NT2/D1 (cell line): ENCODE data around the gene FBXL7.

Experiments
- DNase-seq: peaks from one replicate; pipeline ENCODE4 v3.0.0-alpha.2; 2011; ENCODE audit warnings: low read depth, low spot score
- H3K27me3 ChIP-seq: 2 replicates; pipeline ENCODE4 v1.6.0; 2011; ENCODE audit warnings: mild to moderate bottlenecking; ENCODE audit not compliant: insufficient read length, insufficient read depth
- H3K36me3 ChIP-seq: 2 replicates; pipeline ENCODE4 v1.6.1; 2011; ENCODE audit warnings: mild to moderate bottlenecking, low read length, mixed read lengths; ENCODE audit not compliant: insufficient read depth, insufficient read length
- H3K4me1 ChIP-seq: 2 replicates; pipeline ENCODE4 v1.5.1; 2011; ENCODE audit not compliant: insufficient read depth, insufficient read length
- H3K4me3 ChIP-seq: 2 replicates; pipeline ENCODE4 v1.5.1; 2011; ENCODE audit warnings: low read depth; ENCODE audit not compliant: insufficient read length
- H3K9ac ChIP-seq: 2 replicates; pipeline ENCODE4 v1.6.0; 2011; ENCODE audit warnings: low read depth; ENCODE audit not compliant: insufficient read length
- H3K9me3 ChIP-seq: 2 replicates; pipeline ENCODE4 v1.5.1; 2011; ENCODE audit warnings: mild to moderate bottlenecking, low read length; ENCODE audit not compliant: insufficient read depth
- SUZ12 ChIP-seq: IDR thresholded peaks from 2 replicates; pipeline ENCODE4 v1.6.1; 2011; ENCODE audit not compliant: insufficient read length, insufficient read depth; ENCODE audit errors: extremely low read depth
- YY1 ChIP-seq: IDR thresholded peaks from 2 replicates; pipeline ENCODE4 v1.6.1; 2011; ENCODE audit not compliant: insufficient read length, insufficient read depth
- ZNF274 ChIP-seq: IDR thresholded peaks from 2 replicates; pipeline ENCODE4 v1.6.1; 2011; ENCODE audit warnings: mild to moderate bottlenecking, low read depth, low read length

The FBXL7 gene

DNA sequence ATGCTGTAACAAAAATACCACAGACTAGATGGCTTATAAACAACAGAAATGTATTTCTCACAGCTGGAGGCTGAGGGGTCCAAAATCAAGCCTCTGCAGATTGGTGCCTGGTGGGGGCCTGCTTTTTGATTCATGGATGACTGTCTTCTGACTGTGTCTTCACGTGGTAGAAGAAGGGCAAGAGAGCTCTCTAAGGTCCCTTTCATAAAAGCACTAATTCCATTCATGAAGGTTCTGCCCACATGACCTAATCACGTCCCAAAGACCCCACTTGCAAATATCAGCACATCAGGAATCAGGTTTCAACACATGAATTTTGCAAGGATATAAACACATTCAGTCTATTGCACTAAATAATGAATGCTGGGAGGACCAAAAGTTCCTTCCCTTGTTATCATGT lies 401.2 kb downstream of the FBXL7 start:
- Histone ChIP-seq H3K9ac (no peak overlapping the region), H3K27me3 (no peaks in the 10 kb centered on the region), H3K4me1 (no peaks in the 10 kb centered on the region), H3K36me3 (no peaks in the 10 kb centered on the region), H3K4me3 (no peak overlapping the region), H3K9me3 (no peaks in the 10 kb centered on the region)
- TF ChIP-seq YY1: no peak
- DNase-seq: no peak

DNA sequence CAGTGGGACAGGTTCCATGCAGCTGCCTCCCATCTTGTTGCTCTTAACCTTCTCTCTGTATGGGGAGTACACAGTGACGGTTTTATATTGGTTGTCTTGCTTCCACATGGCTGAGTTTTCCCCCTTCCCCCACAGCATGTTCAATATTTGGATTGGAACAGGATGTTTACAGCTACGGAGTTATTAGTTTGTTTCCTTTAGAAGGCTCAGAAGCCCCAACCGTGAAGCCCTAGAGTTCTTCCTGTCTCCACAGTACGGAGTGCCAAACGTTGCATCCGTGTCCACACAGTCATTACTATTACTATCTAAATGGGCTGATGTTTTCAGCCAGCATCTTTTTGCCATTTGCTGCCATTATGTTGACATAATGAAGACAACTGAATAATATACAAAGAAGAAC lies 402.1 kb downstream of the FBXL7 start:
- H3K9me3 ChIP-seq: no peaks in the 10 kb centered on the region
- no peak for DNase-seq
- H3K4me3 ChIP-seq: no peak overlapping the region
- H3K36me3 ChIP-seq: no peaks in the 10 kb centered on the region
- TF ChIP-seq SUZ12: no peak
- TF ChIP-seq YY1: no peak
- TF ChIP-seq ZNF274: no peak
- H3K27me3 ChIP-seq: no peaks in the 10 kb centered on the region
- H3K9ac ChIP-seq: no peak overlapping the region
- no peaks in the 10 kb centered on the region for H3K4me1 ChIP-seq

DNA sequence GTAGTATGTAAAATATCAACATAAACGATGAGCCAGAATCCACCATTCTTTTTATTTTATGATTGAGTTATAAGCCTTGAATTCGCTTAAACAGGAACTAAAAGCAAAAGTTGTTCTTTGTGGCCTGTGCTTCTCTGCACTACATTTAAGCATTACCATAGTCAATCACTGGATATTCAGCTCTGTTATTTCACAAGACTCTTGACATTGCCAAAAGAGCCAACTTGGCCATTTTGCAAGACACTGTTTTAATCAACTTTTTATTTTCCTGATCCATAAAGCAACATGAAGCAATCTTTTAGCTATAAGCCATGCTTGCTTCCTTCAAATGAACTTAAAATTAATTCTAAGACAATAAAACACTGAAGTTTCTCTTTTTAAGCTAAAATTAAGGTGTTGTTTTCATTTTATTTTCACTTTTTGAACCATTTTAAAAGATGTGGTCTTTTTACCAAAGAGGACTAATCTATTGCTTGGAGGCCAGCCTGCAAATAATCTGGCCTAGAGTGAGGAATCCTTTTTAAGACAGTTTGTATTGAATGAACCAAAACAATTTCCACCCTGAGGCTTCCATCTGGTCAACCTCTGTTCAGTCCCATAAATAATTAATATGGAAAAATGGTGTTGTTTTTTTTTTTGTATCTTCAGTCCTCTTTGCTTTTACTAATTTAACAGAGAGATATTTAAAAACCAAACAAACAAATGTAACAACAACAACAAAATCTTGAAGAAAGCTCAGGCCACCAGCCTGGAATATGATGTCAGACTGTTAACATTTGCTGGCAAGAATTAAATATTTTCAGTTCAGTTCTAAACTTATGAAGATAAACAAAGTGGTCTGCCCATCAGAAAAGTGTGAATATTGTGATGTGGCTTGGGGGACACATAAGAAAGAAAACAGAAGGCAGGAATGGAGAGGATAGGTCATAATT lies 405.2 kb downstream of the FBXL7 start:
- Histone ChIP-seq H3K4me3 (no peak overlapping the region), H3K36me3 (no peaks in the 10 kb centered on the region), H3K9ac (no peak overlapping the region), H3K9me3 (no peaks in the 10 kb centered on the region), H3K27me3 (no peaks in the 10 kb centered on the region), H3K4me1 (no peaks in the 10 kb centered on the region)
- no peak for DNase-seq
- no peak for TF ChIP-seq ZNF274
- TF ChIP-seq SUZ12: no peak
- no peak for TF ChIP-seq YY1

DNA sequence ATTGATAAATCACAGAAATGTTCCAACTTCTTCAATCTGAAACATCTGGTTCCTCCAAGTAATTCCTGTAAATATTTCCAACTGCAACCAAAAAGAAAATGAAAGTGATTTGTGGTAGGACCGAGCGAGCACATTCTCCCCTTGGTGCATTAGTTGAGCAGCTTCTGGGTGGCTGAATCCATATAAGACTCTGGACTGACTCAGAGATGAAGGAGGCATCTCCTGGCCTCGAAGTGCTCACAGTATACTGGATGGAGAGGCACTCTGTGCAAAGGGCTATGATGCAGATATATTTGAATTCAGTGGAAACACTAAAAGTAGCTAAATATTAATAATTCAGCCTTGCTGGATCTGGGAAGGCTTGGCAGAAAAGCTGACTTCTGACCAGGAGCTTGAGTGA lies 414.7 kb downstream of the FBXL7 start:
- TF ChIP-seq YY1 (no peak), SUZ12 (no peak), ZNF274 (no peak)
- no peak overlapping the region for H3K4me3 ChIP-seq
- H3K9ac ChIP-seq: no peak overlapping the region
- H3K27me3 ChIP-seq: no peaks in the 10 kb centered on the region
- no peak for DNase-seq
- no peaks in the 10 kb centered on the region for H3K4me1 ChIP-seq
- H3K36me3 ChIP-seq: no peaks in the 10 kb centered on the region
- no peaks in the 10 kb centered on the region; the same call in 1 of the 2 replicates for H3K9me3 ChIP-seq

DNA sequence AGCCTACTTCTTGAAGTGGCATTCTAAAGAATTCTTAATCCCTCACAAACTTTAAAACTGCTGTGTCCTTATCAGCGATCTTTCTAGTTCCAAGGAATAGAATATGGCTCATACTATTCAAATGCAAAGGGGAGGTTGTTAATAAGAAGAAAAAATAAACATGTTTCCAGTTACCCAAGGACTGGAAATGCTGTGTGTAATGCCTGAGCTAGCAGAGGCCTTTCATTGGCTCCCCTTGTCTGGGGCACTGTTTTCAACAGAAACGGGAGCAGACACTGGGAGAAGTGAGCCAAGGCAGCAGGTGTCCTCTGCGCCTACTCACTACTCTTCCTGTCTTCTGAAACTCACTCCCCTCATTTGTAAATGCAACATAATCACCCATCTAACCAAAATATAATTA lies 426.6 kb downstream of the FBXL7 start:
- DNase-seq: no peak
- H3K4me1 ChIP-seq: peaks cover 1% of the 10 kb centered on the region
- no peaks in the 10 kb centered on the region for H3K27me3 ChIP-seq
- peaks cover 4% of the 10 kb centered on the region; the same call in 1 of the 2 replicates for H3K9me3 ChIP-seq
- H3K36me3 ChIP-seq: peaks cover 4% of the 10 kb centered on the region
- H3K9ac ChIP-seq: no peak overlapping the region
- H3K4me3 ChIP-seq: no peak overlapping the region
- TF ChIP-seq YY1 (no peak), ZNF274 (no peak), SUZ12 (no peak)

DNA sequence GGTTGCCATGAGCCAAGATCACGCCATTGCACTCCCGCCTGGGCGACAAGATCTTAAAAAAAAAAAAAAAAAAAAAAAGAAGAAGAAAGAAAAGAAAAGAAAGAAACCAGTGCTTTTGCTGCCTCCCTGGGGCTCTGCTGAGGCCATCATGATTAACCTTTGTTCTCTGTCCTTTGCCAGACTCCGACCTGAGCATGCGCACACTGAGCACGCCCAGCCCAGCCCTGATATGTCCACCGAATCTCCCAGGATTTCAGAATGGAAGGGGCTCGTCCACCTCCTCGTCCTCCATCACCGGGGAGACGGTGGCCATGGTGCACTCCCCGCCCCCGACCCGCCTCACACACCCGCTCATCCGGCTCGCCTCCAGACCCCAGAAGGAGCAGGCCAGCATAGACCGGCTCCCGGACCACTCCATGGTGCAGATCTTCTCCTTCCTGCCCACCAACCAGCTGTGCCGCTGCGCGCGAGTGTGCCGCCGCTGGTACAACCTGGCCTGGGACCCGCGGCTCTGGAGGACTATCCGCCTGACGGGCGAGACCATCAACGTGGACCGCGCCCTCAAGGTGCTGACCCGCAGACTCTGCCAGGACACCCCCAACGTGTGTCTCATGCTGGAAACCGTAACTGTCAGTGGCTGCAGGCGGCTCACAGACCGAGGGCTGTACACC lies 427.9 kb downstream of the FBXL7 start:
- TF ChIP-seq SUZ12 (no peak), YY1 (no peak), ZNF274 (no peak)
- peaks cover 7% of the 10 kb centered on the region; the same call in 1 of the 2 replicates for H3K9me3 ChIP-seq
- no peaks in the 10 kb centered on the region for H3K27me3 ChIP-seq
- H3K36me3 ChIP-seq: peaks cover 4% of the 10 kb centered on the region
- H3K9ac ChIP-seq: no peak overlapping the region
- peaks cover 1% of the 10 kb centered on the region for H3K4me1 ChIP-seq
- DNase-seq: no peak
- H3K4me3 ChIP-seq: no peak overlapping the region

DNA sequence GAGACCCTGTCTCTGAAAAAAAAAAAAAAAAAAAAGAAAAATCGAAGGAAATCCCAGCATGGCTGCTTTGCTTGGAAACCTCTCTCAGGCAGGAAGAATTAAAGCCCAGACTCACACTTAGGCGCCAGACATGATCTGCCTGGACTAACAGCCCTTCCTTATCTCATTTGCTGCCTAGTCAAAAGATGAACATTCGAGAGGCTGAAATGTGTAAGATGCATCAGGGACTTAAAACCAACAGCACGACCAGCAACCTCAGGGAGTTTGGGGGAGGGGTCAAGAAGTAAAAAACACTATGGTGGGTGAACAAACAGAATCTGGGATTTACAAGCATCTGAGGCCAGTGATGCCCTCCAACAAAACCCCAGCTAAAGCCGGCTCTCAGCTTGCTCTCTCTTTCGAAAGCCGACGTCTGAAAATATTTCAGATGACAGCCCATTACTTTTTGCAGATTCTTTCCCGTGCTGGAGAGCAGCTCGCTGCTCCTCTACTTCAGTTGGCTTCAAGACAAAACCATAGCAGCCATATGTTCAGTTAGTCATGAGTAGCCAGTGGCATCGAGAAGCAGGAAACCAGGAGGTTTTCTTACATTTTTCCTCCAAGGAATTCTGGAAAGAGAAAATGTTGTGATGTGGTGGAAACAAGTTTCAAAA lies 429.8 kb downstream of the FBXL7 start:
- Histone ChIP-seq H3K4me1 (peaks cover 1% of the 10 kb centered on the region), H3K4me3 (no peak overlapping the region), H3K36me3 (peaks cover 4% of the 10 kb centered on the region), H3K9me3 (peaks cover 7% of the 10 kb centered on the region; the same call in 1 of the 2 replicates), H3K27me3 (no peaks in the 10 kb centered on the region), H3K9ac (no peak overlapping the region)
- DNase-seq: no peak
- no peak for TF ChIP-seq SUZ12
- no peak for TF ChIP-seq YY1
- no peak for TF ChIP-seq ZNF274
